GM12872 (cell line): ENCODE results near the gene KDM4B.

Experiments
- TF ChIP-seq, protein P1 (sequence below): IDR thresholded peaks from 3 replicates; pipeline ENCODE4 v1.5.1; 2011; ENCODE audit warnings: low read depth, mild to moderate bottlenecking, low read length, moderate library complexity; ENCODE audit not compliant: insufficient read depth

Gene KDM4B

GRCh38 chr19:5128251-5128935 is 159.5 kb downstream of the KDM4B start:
- TF ChIP-seq, protein P1, sequence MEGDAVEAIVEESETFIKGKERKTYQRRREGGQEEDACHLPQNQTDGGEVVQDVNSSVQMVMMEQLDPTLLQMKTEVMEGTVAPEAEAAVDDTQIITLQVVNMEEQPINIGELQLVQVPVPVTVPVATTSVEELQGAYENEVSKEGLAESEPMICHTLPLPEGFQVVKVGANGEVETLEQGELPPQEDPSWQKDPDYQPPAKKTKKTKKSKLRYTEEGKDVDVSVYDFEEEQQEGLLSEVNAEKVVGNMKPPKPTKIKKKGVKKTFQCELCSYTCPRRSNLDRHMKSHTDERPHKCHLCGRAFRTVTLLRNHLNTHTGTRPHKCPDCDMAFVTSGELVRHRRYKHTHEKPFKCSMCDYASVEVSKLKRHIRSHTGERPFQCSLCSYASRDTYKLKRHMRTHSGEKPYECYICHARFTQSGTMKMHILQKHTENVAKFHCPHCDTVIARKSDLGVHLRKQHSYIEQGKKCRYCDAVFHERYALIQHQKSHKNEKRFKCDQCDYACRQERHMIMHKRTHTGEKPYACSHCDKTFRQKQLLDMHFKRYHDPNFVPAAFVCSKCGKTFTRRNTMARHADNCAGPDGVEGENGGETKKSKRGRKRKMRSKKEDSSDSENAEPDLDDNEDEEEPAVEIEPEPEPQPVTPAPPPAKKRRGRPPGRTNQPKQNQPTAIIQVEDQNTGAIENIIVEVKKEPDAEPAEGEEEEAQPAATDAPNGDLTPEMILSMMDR, result no peak

DNA sequence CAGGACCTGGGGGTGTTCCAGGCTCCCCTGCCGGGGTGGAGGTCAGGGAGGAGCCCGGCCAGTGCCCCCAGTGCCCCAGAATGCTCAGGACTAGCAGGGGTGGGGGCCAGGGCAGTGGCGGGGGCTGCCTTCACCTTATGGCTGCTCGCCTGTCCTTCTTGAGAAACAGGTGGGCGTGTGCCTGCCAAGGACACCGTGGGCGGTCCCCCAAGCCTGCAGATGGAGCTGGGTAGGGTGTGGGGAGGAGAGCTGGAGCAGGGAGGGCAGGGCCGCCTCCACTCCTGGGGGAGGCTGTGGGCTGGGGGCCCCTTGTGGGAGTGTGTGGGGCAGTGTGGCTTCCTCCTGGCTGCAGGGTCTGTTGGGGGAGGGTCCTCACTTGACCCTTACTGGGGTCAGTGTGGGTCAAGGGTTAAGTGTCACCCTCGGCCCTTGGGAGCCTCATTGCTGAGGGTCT is 160.1 kb downstream of the KDM4B start:
- TF ChIP-seq, protein P1, result no peak

DNA sequence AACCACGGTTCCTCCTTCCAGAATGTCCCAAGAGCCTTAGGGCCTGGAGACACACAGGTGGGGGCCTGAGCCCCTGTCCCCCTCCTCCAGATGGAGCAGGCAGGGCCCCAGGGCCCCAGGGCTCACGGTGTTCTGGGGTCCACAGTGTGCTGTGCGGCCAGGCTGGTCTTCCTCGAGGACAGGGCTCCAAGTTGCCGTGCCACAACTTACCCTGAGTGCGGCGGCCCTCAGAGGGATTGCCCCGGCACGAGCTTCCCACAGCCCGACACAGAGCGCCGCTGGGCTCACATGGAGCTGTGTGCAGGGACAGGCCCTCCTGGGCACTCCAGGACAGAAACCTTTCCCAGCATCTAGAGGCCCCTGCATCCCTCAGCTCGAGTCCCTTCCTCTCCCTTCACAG is 160.8 kb downstream of the KDM4B start:
- TF ChIP-seq, protein P1, result no peak

GRCh38 chr19:5130371-5131030 is 161.6 kb downstream of the KDM4B start:
- TF ChIP-seq, protein P1, result no peak

DNA sequence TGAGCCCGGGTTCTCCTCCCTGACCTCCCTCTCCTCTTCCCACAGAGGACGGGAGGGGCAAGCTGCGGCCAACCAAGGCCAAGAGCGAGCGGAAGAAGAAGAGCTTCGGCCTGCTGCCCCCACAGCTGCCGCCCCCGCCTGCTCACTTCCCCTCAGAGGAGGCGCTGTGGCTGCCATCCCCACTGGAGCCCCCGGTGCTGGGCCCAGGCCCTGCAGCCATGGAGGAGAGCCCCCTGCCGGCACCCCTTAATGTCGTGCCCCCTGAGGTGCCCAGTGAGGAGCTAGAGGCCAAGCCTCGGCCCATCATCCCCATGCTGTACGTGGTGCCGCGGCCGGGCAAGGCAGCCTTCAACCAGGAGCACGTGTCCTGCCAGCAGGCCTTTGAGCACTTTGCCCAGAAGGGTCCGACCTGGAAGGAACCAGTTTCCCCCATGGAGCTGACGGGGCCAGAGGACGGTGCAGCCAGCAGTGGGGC is 162.2 kb downstream of the KDM4B start:
- TF ChIP-seq, protein P1, result peak; percentile 46

- TF ChIP-seq, protein P1, result no peak
These were observed 162.7 kb downstream of the KDM4B start for GRCh38 chr19:5131506-5132205.

GRCh38 chr19:5132206-5132560 is 163.3 kb downstream of the KDM4B start:
- TF ChIP-seq, protein P1, result no peak
